IMR-90 (cell line): Measurements from ENCODE around the gene XKR7. TPM values are rescaled to one million over a fixed set of nuclear protein-coding genes. Genes with fewer than 3 reads are reported as not detected.
A peak's percentile ranks its signal among the peaks of the same experiment; 100 is the strongest.

ENCODE experiments used
- ATAC-seq: fragments of 200-7000 bp; cut with Tn5 transposase; 2 replicates; pipeline ENCODE4 v1.9.1; 2020; ENCODE audit warnings: low read depth, mild to moderate bottlenecking, moderate library complexity
- BruUV-seq: library from RNA; stranded (reverse); fragments of 400-500 nt; replicated peaks from 2 replicates; lab custom pipeline; 2021; lab: Mats Ljungman, UMichigan
- CTCF ChIA-PET: fragments of 300-600 bp; formaldehyde crosslinking; extraction: SDS; loops from one replicate; lab custom pipeline; 2021; ENCODE audit warnings: antibody characterized with exemption; lab: Yijun Ruan, JAX
- POLR2A ChIA-PET: fragments of 300-600 bp; sonication (Branson Sonifier 250); formaldehyde crosslinking; loops from one replicate; lab custom pipeline; 2022; ENCODE audit warnings: antibody characterized with exemption; ENCODE audit not compliant: unreplicated experiment; lab: Charles Lee
- DNase-seq: peaks from one replicate; pipeline ENCODE4 v3.0.0; 2013
- H2AFZ ChIP-seq: replicated peaks from 2 replicates; pipeline ENCODE3; 2013; ENCODE audit warnings: low read length, mild to moderate bottlenecking; ENCODE audit not compliant: poor library complexity
- H2AK5ac ChIP-seq: 2 replicates; pipeline ENCODE4 v1.6.1; 2013; ENCODE audit warnings: low read depth, low read length, inconsistent platforms
- H2AK9ac ChIP-seq: replicated peaks from 2 replicates; pipeline ENCODE3; 2013; ENCODE audit warnings: mild to moderate bottlenecking, low read depth, low read length, moderate library complexity; ENCODE audit not compliant: poor library complexity
- H2BK120ac ChIP-seq: 2 replicates; pipeline ENCODE4 v1.6.1; 2013; ENCODE audit warnings: low read depth, low read length, inconsistent platforms
- H2BK15ac ChIP-seq: 3 replicates; pipeline ENCODE4 v1.6.1; 2013; ENCODE audit warnings: low read depth, low read length, inconsistent platforms
- H2BK20ac ChIP-seq: 2 replicates; pipeline ENCODE4 v1.6.1; 2013; ENCODE audit warnings: low read depth, mild to moderate bottlenecking, inconsistent platforms, low read length, moderate library complexity
- H2BK5ac ChIP-seq: 2 replicates; pipeline ENCODE4 v1.6.1; 2013; ENCODE audit warnings: mild to moderate bottlenecking, low read depth, low read length, inconsistent platforms; ENCODE audit not compliant: poor library complexity, severe bottlenecking
- H3K14ac ChIP-seq: replicated peaks from 2 replicates; pipeline ENCODE4 v1.6.1; 2013; ENCODE audit warnings: low read depth, low read length, inconsistent platforms
- H3K18ac ChIP-seq: 2 replicates; pipeline ENCODE4 v1.6.1; 2013; ENCODE audit warnings: low read depth, low read length, control low read depth
- H3K23ac ChIP-seq: 2 replicates; pipeline ENCODE4 v1.6.1; 2013; ENCODE audit warnings: low read depth, low read length, inconsistent platforms
- H3K27ac ChIP-seq: 2 replicates; pipeline ENCODE4 v1.5.1; 2013; ENCODE audit warnings: mild to moderate bottlenecking, control low read depth, low read length; ENCODE audit not compliant: insufficient read depth
- H3K27me3 ChIP-seq: 2 replicates; pipeline ENCODE4 v1.6.1; 2013; ENCODE audit warnings: low read length; ENCODE audit not compliant: control insufficient read depth, insufficient read depth
- H3K36me3 ChIP-seq: 2 replicates; pipeline ENCODE4 v1.6.1; 2013; ENCODE audit warnings: low read length, mixed read lengths; ENCODE audit not compliant: control insufficient read depth, insufficient read depth
- H3K4ac ChIP-seq: 2 replicates; pipeline ENCODE4 v1.6.1; 2013; ENCODE audit warnings: low read depth, low read length, inconsistent platforms
- H3K4me1 ChIP-seq: 2 replicates; pipeline ENCODE4 v1.6.1; 2013; ENCODE audit warnings: low read length, mixed read lengths; ENCODE audit not compliant: control insufficient read depth, insufficient read depth
- H3K4me2 ChIP-seq: 2 replicates; pipeline ENCODE4 v1.6.1; 2013; ENCODE audit warnings: low read depth, mild to moderate bottlenecking, control low read depth, low read length, moderate library complexity
- H3K4me3 ChIP-seq: 2 replicates; pipeline ENCODE4 v1.5.1; 2013; ENCODE audit warnings: low read depth, mild to moderate bottlenecking, control low read depth, low read length, moderate library complexity; ENCODE audit not compliant: insufficient read depth
- H3K56ac ChIP-seq: 2 replicates; pipeline ENCODE4 v1.6.1; 2013; ENCODE audit warnings: low read length, inconsistent platforms; ENCODE audit not compliant: insufficient read depth; ENCODE audit errors: extremely low read depth
- H3K79me1 ChIP-seq, 2 experiments: 2 replicates each; pipeline ENCODE4 v1.6.1; 2013; ENCODE audit warnings: low read length in 2 of 2, inconsistent platforms in 1 of 2, low read depth in 1 of 2
- H3K9ac ChIP-seq: 2 replicates; pipeline ENCODE4 v1.6.1; 2013; ENCODE audit warnings: low read depth, low read length, control low read depth
- H3K9me1 ChIP-seq: 2 replicates; pipeline ENCODE4 v1.6.1; 2013; ENCODE audit warnings: low read length, inconsistent platforms; ENCODE audit not compliant: insufficient read depth
- H3K9me3 ChIP-seq: 2 replicates; pipeline ENCODE4 v1.6.1; 2013; ENCODE audit warnings: low read length; ENCODE audit not compliant: control insufficient read depth, insufficient read depth
- H4K20me1 ChIP-seq: 2 replicates; pipeline ENCODE4 v1.6.1; 2013; ENCODE audit warnings: low read length, inconsistent platforms; ENCODE audit not compliant: insufficient read depth
- H4K5ac ChIP-seq: 2 replicates; pipeline ENCODE4 v1.6.1; 2013; ENCODE audit warnings: mild to moderate bottlenecking, low read depth, low read length, control low read depth
- H4K8ac ChIP-seq, 2 experiments: 2 replicates each; pipeline ENCODE4 v1.6.1; 2013; ENCODE audit warnings: low read depth in 2 of 2, low read length in 2 of 2, control low read depth in 1 of 2, inconsistent platforms in 1 of 2
- H4K91ac ChIP-seq: 2 replicates; pipeline ENCODE4 v1.6.1; 2013; ENCODE audit warnings: low read depth, low read length, inconsistent platforms; ENCODE audit not compliant: insufficient read depth
- CEBPB ChIP-seq: IDR thresholded peaks from 2 replicates; pipeline ENCODE4 v1.6.1; 2012; ENCODE audit warnings: low read depth, low read length, improper control_type of control experiment
- FOS ChIP-seq: fragments of 150-350 bp; IDR thresholded peaks from 2 replicates; pipeline ENCODE4 v1.6.1; 2016; ENCODE audit warnings: low read depth, low read length
- MAFK ChIP-seq: IDR thresholded peaks from 2 replicates; pipeline ENCODE4 v1.6.1; 2012; ENCODE audit warnings: low read depth, low read length, improper control_type of control experiment
- MAZ ChIP-seq: IDR thresholded peaks from 2 replicates; pipeline ENCODE4 v1.6.1; 2012; ENCODE audit warnings: low read depth, mild to moderate bottlenecking, low read length, improper control_type of control experiment, moderate library complexity, borderline replicate concordance
- POLR2A ChIP-seq: IDR thresholded peaks from 2 replicates; pipeline ENCODE4 v1.6.1; 2012; ENCODE audit warnings: mild to moderate bottlenecking, low read depth, low read length
- RAD21 ChIP-seq: IDR thresholded peaks from 2 replicates; pipeline ENCODE4 v1.6.1; 2012; ENCODE audit warnings: low read length, improper control_type of control experiment
- RCOR1 ChIP-seq: IDR thresholded peaks from 2 replicates; pipeline ENCODE4 v1.6.1; 2012; ENCODE audit warnings: mild to moderate bottlenecking, low read length, improper control_type of control experiment; ENCODE audit not compliant: insufficient replicate concordance
- SMC3 ChIP-seq: fragments of 150-350 bp; IDR thresholded peaks from 2 replicates; pipeline ENCODE4 v1.6.1; 2016; ENCODE audit warnings: low read depth, mild to moderate bottlenecking, antibody characterized with exemption, low read length, moderate library complexity
- WGBS, 2 experiments: methylation state at CpG; one replicate each; pipeline versions ENCODE4 v1.1.5 to v1.1.7; 2013; ENCODE audit warnings: missing lambda C conversion rate in 2 of 2; ENCODE audit not compliant: insufficient read length in 1 of 2; ENCODE audit errors: extremely low coverage in 2 of 2; 5-methylcytosine and 5-hydroxymethylcytosine counted together
- dilution Hi-C: fragments of 300-500 bp; cut with HindIII; formaldehyde crosslinking; loops from one replicate; pipeline ENCODE4 v1.14.3; 2018; ENCODE audit warnings: low sequenced_read_pairs; ENCODE audit not compliant: unreplicated experiment
- in situ Hi-C: fragments of 300-500 bp; cut with MboI; formaldehyde crosslinking; loops from 3 replicates; pipeline ENCODE4 v1.14.3; 2019; ENCODE audit warnings: low sequenced_read_pairs, inconsistent platforms, mixed read lengths
- intact Hi-C: fragments of 100-400 bp; cut with micrococcal nuclease; formaldehyde crosslinking; loops from 2 replicates; pipeline ENCODE4 v1.10.0; 2022
- polyA plus RNA-seq, 3 experiments: library from polyadenylated mRNA; depleted of rRNA; stranded (reverse); fragments of >200 nt; gene quantifications; 2 replicates each; pipeline ENCODE4 v1.2.3, GENCODE V29; 2012; ENCODE audit warnings: low replicate concordance in 1 of 3
- total RNA-seq: library from RNA; depleted of rRNA; stranded (reverse); fragments of >200 nt; gene quantifications from 2 replicates; pipeline ENCODE4 v1.2.3, GENCODE V29; 2012
- TF ChIP-seq, protein P1 (sequence below): conservative IDR thresholded peaks from 2 replicates; pipeline ENCODE4 v1.5.1; 2012; ENCODE audit warnings: mild to moderate bottlenecking, low read depth, low read length, improper control_type of control experiment
- TF ChIP-seq, protein P2 (sequence below): fragments of 150-350 bp; IDR thresholded peaks from 2 replicates; pipeline ENCODE4 v1.6.1; 2016; ENCODE audit warnings: low read depth, mild to moderate bottlenecking, low read length, moderate library complexity, borderline replicate concordance

Gene XKR7
- total and polyA plus RNA-seq, 2 of the 4 experiments (the other 2 are of a cell fraction), result not detected

DNA sequence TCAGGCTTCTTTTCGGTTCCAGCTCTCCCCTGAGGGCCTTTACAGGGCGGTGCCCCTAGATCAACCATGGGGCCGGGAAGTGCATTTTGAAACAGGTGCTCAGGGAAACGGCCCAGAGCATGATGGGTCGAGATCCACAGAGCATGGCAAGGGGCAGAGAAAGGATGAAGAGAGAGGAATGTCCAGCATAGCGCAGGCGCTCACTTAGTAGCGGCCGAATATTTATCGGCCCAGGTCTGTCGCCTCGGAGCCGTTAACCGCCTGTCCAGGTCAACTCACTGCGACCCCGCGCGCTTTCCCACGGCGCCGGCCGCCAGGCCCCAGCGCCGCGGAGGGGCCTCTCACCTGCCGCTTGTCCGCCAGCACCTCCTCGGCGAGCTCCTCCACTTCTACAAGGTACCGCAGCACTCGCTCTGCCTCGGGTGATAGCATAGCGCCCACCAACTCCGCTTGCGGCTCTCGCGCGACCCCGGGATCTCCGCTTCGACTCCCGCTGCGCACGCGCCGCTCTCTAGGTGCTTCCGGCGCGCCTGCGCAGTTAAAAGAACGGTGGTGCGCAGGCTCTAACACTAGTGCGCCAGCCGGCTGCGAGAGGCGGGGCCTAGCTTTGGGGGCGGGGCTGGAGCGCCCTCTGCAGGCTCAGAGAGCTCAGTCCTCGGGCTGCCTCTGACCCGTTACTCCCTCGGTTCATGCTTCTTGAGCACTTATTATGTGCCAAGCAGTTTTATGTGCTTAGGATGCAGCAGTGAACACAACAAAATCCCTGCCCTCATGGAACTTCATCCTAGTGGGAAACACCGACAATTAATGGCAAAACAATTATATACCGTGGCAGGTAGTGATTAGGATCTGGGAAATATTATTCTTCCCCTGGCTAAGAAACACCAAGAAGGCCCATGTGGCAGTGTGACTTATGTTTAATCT lies 16.2 kb upstream of the XKR7 start, which contains the start of gene PDRG1:
Gene PDRG1 (minus strand): TSS at position 517 of the 924 bp plus-strand sequence. CDS start 85 bp downstream, at position 432.
- ATAC-seq (peak; percentile 100), DNase-seq (peak; percentile 93)
- Histone ChIP-seq H3K9ac (peak within 1 kb of the TSS; percentile 82), H2BK20ac (no peak within 1 kb of the TSS), H2BK120ac (no peak within 1 kb of the TSS), H3K9me3 (peaks cover 2% of the 10 kb centered on the region; the same call in 1 of the 2 replicates), H3K27ac (peak within 1 kb of the TSS; percentile 66), H3K36me3 (peaks cover 20% of the 10 kb centered on the region), H2AFZ (peak within 1 kb of the TSS; percentile 97), H3K27me3 (peaks cover 10% of the 10 kb centered on the region), H4K91ac (peak within 1 kb of the TSS; percentile 41), H3K14ac (peak within 1 kb of the TSS; percentile 57; the same call in 1 of the 2 replicates), H3K18ac (no peak within 1 kb of the TSS), H3K4me1 (peaks cover 6% of the 10 kb centered on the region), H2AK9ac (peak within 1 kb of the TSS; percentile 77), H3K9me1 (no peaks in the 10 kb centered on the region), H3K4ac (peak within 1 kb of the TSS; percentile 43), H4K20me1 (no peaks in the 10 kb centered on the region; the same call in 1 of the 2 replicates), H3K23ac (peak within 1 kb of the TSS; percentile 84; the same call in 1 of the 2 replicates), H2AK5ac (peak within 1 kb of the TSS; percentile 32; the same call in 1 of the 2 replicates), H3K4me3 (peak within 1 kb of the TSS; percentile 83), H4K8ac (peak within 1 kb of the TSS; percentile 89 to 93), H3K79me1 (peaks cover 16 to 30% of the 10 kb centered on the region in 2 experiments), H3K4me2 (peak within 1 kb of the TSS; percentile 97), H3K56ac (peak within 1 kb of the TSS; percentile 75; the same call in 1 of the 2 replicates), H4K5ac (0 out of 2 replicates have a peak within 1 kb of the TSS, but pooled peaks have one; percentile 44), H2BK15ac (no peak within 1 kb of the TSS), H2BK5ac (peak within 1 kb of the TSS; percentile 40)
- in situ Hi-C loops (loop anchor here (10.0 kb wide), 2 partner anchors 97 to 127 kb away; no protein-coding TSS in a partner anchor), dilution Hi-C loops (no loop called here), intact Hi-C loops (loop anchor here (1.0 to 2.0 kb wide), 3 partner anchors 99 to 141 kb away; no protein-coding TSS in a partner anchor)
- WGBS, 2 experiments, result 0% methylated on average over 44 of the region's 63 CpGs; no CpG with 5 or more reads in 1 of the 2 experiments
- BruUV-seq, result no TSS peak
- POLR2A ChIA-PET, result interaction anchor here (0.6 kb wide), 1 partner anchor 71 kb away, joined by 3 read pairs; no protein-coding TSS in a partner anchor
- TF ChIP-seq RAD21 (peak; percentile 67), POLR2A (peak; percentile 87), MAFK (no peak), FOS (no peak), RCOR1 (no peak), CEBPB (no peak), SMC3 (peak; percentile 77), MAZ (peak; percentile 74; the same call in 1 of the 2 replicates)
- TF ChIP-seq, protein P1, sequence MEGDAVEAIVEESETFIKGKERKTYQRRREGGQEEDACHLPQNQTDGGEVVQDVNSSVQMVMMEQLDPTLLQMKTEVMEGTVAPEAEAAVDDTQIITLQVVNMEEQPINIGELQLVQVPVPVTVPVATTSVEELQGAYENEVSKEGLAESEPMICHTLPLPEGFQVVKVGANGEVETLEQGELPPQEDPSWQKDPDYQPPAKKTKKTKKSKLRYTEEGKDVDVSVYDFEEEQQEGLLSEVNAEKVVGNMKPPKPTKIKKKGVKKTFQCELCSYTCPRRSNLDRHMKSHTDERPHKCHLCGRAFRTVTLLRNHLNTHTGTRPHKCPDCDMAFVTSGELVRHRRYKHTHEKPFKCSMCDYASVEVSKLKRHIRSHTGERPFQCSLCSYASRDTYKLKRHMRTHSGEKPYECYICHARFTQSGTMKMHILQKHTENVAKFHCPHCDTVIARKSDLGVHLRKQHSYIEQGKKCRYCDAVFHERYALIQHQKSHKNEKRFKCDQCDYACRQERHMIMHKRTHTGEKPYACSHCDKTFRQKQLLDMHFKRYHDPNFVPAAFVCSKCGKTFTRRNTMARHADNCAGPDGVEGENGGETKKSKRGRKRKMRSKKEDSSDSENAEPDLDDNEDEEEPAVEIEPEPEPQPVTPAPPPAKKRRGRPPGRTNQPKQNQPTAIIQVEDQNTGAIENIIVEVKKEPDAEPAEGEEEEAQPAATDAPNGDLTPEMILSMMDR, result peak; percentile 98
- TF ChIP-seq, protein P2, sequence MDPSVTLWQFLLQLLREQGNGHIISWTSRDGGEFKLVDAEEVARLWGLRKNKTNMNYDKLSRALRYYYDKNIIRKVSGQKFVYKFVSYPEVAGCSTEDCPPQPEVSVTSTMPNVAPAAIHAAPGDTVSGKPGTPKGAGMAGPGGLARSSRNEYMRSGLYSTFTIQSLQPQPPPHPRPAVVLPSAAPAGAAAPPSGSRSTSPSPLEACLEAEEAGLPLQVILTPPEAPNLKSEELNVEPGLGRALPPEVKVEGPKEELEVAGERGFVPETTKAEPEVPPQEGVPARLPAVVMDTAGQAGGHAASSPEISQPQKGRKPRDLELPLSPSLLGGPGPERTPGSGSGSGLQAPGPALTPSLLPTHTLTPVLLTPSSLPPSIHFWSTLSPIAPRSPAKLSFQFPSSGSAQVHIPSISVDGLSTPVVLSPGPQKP, result no peak
- CTCF ChIA-PET, result interaction anchor here (0.8 to 1.4 kb wide), 10 partner anchors 12 to 140 kb away, joined by 3 to 6 read pairs (median 3); no protein-coding TSS in a partner anchor
